HuH-7 (cell line): Measurements from ENCODE around the gene BIK.
A peak's percentile ranks its signal among the peaks of the same experiment; 100 is the strongest.
"Not testable (repeated sequence)": the region's sequence is repeated elsewhere in the genome, so short reads cannot be mapped to it uniquely, and the experiment has no call there.

ENCODE experiments used
- DNase-seq: peaks from one replicate; pipeline ENCODE4 v3.0.0; 2011; ENCODE audit warnings: low spot score

BIK gene

DNA sequence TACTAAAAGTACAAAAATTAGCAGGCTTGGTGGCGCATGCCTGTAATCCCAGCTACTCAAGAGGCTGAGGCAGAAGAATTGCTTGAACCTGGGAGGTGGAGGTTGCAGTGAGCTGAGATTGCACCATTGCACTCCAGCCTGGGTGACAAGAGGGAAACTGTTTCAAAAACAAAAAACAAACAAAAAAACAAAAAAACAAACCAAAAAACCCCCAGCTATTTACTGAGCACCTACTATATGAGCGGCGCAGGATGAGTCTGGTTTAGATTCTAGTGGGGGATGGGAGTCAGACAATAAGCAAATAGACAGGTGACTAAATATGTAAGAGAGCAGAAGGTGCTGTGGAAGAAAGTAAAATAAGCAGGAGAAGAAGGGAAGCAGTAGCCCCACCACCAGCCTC lies 5.6 kb upstream of the BIK start:
- not testable (repeated sequence) for DNase-seq

- no peak for DNase-seq
Observed at GRCh38 chr22:43106302-43106701, 4.2 kb upstream of the BIK start.

- no peak for DNase-seq
Observed at GRCh38 chr22:43109511-43109910, 1.0 kb upstream of the BIK start.

GRCh38 chr22:43109921-43110443 lies 568 bp upstream of the BIK start:
- DNase-seq, result no peak

DNA sequence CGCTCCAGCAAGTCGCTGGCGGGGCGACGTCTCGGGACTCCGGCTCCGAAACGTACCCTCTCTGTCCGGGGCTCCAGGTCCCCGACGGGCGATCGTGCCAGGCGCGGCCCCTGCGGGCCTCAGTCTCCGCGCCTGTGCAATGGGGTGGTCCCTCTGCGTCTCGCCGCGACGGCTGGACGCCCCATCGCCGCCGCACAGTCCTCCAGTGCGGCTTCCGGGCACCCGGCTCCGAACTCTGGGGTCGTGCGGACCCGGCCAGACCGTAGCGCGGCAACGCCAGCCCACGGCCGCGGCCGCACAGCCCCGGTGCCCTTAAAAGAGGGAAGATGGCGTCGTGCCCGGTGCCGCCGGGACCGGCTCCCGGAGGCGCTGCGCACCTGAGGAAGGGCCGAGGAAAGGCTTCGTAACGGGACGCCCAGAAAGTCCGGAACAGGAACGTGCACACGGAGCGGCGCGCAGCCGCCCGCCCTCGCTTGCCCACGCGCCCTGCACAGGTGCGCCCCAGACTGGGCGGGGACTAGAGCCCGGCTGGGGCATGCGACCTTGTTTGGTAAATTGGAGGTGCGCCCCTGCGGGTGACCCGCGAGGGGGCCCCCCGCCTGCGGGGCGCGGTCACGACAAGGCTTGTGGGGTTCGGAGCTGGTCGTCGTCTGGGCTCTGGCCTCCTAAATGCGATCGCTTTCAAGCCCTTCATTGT lies 525 bp downstream of the BIK start:
- no peak for DNase-seq

DNA sequence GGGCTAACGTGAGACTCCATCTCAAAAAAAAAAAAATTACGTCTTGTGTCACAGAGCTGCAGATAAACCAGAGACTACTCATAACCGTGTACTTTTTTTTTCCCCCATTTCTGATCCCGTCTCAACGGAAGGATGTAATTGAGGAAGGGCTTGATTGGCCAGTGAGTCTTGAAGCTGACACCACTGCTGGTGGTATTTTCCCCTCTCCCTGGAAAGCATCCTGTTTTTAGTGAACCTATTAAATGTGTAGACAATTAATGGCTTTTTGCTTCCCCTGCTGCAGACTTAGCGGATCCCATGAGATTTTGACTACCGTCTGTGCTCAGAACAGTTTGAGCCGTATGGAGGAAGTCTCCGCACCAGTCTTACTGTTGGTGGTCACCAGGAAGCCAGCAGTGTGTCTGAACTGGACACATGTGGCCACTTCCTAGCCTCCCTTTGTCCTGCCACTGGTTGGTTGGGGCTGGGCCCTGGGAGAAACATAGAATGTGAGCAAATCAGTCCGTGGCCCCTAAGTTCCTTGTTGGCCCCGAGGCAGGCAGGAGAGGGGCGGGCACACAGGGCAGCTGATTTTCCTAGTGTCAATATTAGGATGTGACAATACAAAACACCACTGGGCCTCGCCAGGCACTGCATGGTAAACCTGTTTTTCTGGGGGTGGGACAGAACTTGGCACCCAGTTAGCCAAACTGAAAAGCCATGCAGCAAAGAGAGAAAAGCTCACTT lies 3.1 kb downstream of the BIK start:
- no peak for DNase-seq

- no peak for DNase-seq
Observed at GRCh38 chr22:43114958-43115357, 4.4 kb downstream of the BIK start.

GRCh38 chr22:43116932-43117331 lies 6.4 kb downstream of the BIK start:
- no peak for DNase-seq

DNA sequence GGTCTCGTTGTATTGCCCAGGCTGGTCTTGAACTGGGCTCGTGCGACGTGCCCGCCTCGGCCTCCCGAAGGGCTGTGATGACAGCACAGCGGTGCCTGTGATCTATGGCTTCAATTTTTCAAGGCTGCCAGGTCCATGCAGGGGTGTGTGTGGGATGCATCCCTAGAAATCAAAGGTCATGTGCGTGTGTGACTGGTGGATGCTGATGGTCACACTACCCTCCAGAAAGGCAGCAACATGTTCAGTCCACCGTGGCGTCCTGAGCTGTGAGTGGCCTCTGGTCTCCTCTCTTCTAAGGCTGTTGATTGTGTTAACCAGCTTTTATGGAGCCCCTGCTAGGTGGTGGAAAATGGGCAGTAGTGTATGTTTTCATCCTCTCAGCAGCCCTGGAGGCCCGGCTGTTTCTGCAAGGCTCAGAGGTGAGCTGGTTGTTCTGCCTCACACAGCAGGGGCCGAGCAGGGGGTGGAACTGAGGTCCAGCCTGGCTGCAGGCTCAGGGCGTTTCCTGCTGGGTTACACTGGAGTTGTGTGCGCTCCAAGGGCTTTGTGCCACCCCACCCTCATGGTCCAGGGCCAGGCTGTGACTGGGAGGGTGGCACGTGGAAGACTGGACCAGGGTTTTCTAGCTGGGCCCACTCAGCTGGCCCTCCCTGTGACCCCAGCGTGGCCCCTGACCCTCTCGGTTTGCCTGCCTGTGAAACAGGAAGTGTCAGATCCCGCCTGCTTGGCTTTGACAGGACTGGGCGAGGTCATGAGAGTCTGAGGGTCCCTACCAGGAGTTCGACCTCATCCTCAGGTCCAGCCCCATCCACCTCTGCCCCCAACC lies 7.7 kb downstream of the BIK start:
- no peak for DNase-seq

- no peak for DNase-seq
Observed at GRCh38 chr22:43118953-43119458, 8.5 kb downstream of the BIK start.

- DNase-seq, result peak; percentile 86
Observed at GRCh38 chr22:43126501-43127165, 16.1 kb downstream of the BIK start.

GRCh38 chr22:43127166-43127908 lies 16.8 kb downstream of the BIK start:
- DNase-seq, result no peak

DNA sequence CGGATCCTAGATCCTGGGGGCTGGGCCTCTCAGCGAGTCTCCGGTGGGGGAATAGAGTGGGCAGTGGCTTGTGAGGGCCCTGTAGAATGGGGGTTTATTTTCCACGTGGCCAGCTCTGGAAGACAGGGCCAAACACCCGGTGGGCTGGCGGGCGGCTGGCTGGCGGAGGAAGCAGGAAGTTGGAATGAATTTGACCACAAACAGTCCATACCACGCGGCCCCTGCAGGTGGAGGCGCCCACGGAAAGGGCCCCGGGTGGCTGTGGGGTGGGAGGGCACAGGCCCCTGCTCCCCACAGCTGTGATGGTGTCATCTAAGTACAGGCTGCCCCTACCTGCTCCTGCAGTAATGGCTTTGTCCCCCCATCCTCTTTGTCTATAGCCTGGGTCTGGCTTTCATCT lies 17.6 kb downstream of the BIK start:
- no peak for DNase-seq

- DNase-seq, result no peak
Observed at GRCh38 chr22:43128928-43129424, 18.4 kb downstream of the BIK start.

DNA sequence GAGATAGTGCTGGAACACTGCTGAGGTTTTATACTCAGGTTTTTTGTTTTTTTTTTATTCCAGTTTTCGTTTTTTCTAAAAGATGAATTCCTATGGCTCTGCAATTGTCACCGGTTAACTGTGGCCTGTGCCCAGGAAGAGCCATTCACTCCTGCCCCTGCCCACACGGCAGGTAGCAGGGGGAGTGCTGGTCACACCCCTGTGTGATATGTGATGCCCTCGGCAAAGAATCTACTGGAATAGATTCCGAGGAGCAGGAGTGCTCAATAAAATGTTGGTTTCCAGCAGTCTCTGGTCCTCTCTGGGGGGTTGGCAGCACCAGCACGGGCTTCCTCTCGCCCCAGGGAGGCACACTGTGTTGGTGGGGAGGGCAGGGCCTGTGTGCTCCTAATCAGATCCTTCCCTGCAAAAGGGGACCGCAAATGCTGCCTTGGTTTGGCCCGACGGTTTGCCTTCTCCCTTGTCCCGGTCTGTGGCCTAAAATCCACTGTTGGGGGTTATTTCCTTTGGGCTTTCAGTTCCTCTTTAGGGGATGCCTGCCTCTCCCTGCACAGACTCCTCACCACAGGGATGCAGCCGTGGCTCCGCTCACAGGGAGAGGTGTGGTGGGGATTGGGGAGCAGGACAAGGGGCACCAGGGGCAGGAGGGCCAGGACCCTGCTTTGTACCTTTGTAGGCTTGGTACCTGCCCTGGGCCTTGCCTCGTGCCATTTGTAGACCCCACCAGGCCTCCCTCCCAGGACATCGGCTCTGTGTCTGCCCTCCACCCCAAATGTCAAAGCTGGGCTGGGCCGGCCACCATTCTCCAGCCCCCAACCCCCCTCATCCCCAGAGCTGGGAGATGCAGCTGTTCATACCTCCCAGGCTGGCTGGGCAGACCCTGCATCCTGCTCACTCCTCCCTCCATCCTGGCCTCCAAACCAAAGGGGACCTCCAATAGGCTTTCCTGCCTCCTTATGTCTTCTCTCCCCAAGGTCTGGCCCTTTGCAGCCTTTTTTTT lies 19.2 kb downstream of the BIK start:
- DNase-seq, result no peak

DNA sequence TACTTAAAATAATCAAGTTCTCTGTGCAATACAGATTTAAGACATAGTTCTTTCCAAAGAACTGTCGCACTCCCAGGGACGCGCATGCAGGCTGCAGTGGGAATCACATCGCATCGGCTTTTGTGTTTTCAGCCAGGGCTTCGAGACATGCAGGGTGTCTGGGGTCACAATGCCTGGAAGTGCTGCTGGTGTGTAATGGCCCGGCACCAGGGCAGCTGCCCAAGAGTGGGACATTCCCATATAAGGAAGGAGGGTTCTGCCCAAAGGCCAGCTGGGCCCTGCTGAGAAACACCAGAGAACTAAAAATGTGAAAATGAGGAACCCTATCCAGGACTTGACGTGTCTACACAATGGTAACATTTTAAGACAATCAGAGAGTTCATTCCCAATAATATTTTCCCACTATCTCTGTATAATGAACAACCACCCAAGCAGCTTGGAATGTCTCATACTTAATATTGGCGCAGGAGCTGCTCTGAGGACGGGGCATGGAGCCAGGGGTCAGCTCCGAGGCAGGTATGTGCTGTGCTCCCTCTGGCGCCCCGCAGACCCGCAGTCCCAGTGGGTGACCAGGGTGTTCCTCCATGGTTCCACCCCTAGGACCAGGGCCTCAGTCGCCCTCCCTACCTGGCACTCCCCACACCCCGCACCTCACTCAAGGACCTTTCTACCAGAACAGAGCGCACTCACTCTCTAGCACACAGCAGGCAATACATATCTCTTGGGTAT lies 21.4 kb downstream of the BIK start:
- DNase-seq, result no peak

DNA sequence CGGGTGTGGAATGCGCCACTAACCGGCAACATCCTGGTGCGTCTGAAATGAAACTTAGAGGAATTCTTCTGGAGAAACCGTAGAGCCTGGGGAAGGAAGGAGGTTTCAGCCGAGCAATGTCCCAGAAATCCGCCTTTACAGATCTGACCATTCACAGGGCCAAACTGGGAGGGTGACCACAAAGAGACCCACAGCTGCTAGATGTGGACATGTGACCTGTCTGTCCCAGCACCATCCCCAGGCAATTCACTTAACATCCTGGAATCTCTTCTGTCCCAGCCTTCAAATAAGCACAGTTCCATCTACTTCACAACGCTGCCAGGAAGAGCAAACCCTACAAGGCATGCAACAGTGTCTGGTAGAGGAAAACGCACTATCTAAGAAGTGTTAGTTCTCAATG lies 22.9 kb downstream of the BIK start:
- DNase-seq, result no peak

DNA sequence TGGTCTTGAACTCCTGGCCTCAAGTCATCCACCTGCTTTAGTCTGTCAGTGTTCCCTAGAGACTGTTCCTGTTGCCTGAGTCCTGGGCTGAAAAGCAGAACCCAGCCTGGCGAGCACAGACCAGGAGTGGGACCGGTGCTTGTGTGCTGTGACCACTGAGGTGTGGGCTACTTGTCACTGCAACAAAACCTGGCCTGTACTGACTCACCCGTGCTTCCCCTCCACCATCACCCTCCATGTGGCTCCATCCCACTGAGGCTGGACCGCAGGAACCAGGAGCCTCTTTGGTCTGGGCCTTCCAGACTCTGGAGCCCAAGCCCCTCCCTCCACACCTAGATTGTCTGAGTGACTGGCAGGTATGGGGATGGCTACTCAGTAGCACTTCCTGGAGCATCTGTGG lies 24.0 kb downstream of the BIK start:
- DNase-seq, result no peak

DNA sequence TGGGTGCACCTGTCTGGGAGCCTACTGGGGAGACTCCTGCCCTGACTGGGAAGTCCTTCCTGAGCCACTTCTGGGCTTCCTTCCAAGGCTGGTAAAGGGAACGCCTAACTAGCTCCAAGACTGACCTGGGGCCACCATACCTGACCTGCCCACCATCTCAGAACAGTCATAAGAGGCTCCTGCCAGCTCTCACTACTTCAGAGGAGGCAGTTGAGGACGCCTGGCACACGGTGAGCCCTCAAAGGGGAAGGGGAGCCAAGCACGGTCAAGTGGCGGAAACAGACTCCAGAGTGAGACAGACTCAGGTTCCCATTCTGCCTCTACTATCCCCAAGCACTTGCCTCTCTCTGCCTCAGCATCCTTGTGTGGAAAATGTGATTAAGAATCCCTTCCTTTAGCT lies 25.0 kb downstream of the BIK start:
- no peak for DNase-seq
